Heart left ventricle (tissue), 16 donors: ENCODE data around the gene UBE4B. TPM values are rescaled to one million over a fixed set of nuclear protein-coding genes. Genes with fewer than 3 reads are reported as not detected.

ENCODE experiments used
- ATAC-seq, 4 donors: fragments of 200-7000 bp; cut with Tn5 transposase; one replicate each; pipeline ENCODE4 v1.9.1; 2020 to 2022; ENCODE audit warnings: moderate library complexity in 4 of 4, mild to moderate bottlenecking in 3 of 4, moderate number of reproducible peaks in 1 of 4
- DNase-seq, 5 donors: peaks; one replicate each; pipeline ENCODE4 v3.0.0-alpha.2; 2020
- H3K27ac ChIP-seq, 12 donors: fragments of 200-600 bp; sonication (generic) in 4 of 12; one replicate each; pipeline versions ENCODE4 v1.5.0 to v1.8.0; 2016 to 2022; ENCODE audit warnings: mild to moderate bottlenecking in 2 of 12
- H3K27me3 ChIP-seq, 9 donors: fragments of 200-600 bp; sonication (generic) in 2 of 9; one replicate each; pipeline versions ENCODE4 v1.5.1 to v1.8.0; 2016 to 2022; ENCODE audit warnings: mild to moderate bottlenecking in 3 of 9
- H3K36me3 ChIP-seq, 9 donors: fragments of 200-600 bp; sonication (generic) in 2 of 9; one replicate each; pipeline versions ENCODE4 v1.5.0 to v1.8.0; 2018 to 2022; ENCODE audit warnings: mild to moderate bottlenecking in 2 of 9
- H3K4me1 ChIP-seq, 12 donors: fragments of 200-600 bp; sonication (generic) in 4 of 12; one replicate each; pipeline versions ENCODE4 v1.5.0 to v1.8.0; 2016 to 2022; ENCODE audit warnings: mild to moderate bottlenecking in 3 of 12
- H3K4me3 ChIP-seq, 12 donors: fragments of 200-600 bp; sonication (generic) in 4 of 12; one replicate each; pipeline versions ENCODE4 v1.5.0 to v1.8.0; 2017 to 2022; ENCODE audit warnings: mild to moderate bottlenecking in 9 of 12, moderate library complexity in 4 of 12
- H3K9me3 ChIP-seq, 12 donors: fragments of 200-600 bp; sonication (generic) in 4 of 12; one replicate each; pipeline versions ENCODE4 v1.5.0 to v1.8.0; 2016 to 2022; ENCODE audit warnings: mild to moderate bottlenecking in 1 of 12
- POLR2A ChIP-seq, 2 donors: fragments of 450-650 bp; IDR thresholded peaks; one replicate each; pipeline ENCODE4 v1.6.1; 2017; ENCODE audit warnings: antibody characterized with exemption in 2 of 2, mild to moderate bottlenecking in 2 of 2, moderate library complexity in 2 of 2
- WGBS, 4 donors: extraction: QIAGEN DNeasy Blood & Tissue Kit in 2 of 4; methylation state at CpG; one replicate each; pipeline versions ENCODE4 v1.1.5 to v1.1.7; 2013 to 2018; 5-methylcytosine and 5-hydroxymethylcytosine counted together
- intact Hi-C, 10 donors: fragments of 100-400 bp; cut with DNase I; formaldehyde crosslinking; loops; one replicate each; pipeline versions ENCODE4 v1.11.1 to v1.14.2; 2022
- polyA plus RNA-seq, 2 donors: library from polyadenylated mRNA; stranded (reverse); fragments of 200-250 nt; gene quantifications; one replicate each; pipeline ENCODE4 v1.2.3, GENCODE V29; 2013
- total RNA-seq, 9 donors: library from RNA; depleted of rRNA in 2 of 9; stranded (reverse); fragments of >200 nt in 2 of 9; fragmentation: NEBNext Ultra II Directional in 3 of 9; extraction: Animal tissue kit (Norgen Biotek cat#: 25700) in 3 of 9; gene quantifications; one replicate each; pipeline versions ENCODE4 v1.1.0 to v1.2.4, GENCODE V29; 2016 to 2023
- TF ChIP-seq, protein P1 (sequence below), 12 donors: fragments of 200-600 bp; sonication (generic) in 4 of 12; IDR thresholded peaks; one replicate each; pipeline versions ENCODE4 v1.5.0 to v1.8.0; 2018 to 2022; ENCODE audit warnings: antibody characterized with exemption in 12 of 12, mild to moderate bottlenecking in 5 of 12
- donor health status: ischemic (EF 13 %, LVEDD 7.1; RV severe dilation, severe dysfunction).
- donor health status: healthy with polysubstance abuse.
- donor health status: DM: no; HTN: yes; CAD: no.
- donor health status: DM: no; HTN: no; CAD: no.
- donor health status: ischemic (EF 25% LVEDD 6.9; RV normal size, moderate dysfunction).
- donor health status: ischemic (EF 25% LVEDD 5.7; RV mildly dilated, moderate dysfunction).
- donor health status: healthy.
- donor health status: DM: yes; HTN: yes; CAD: no.
- donor health status: ischemic (EF 35%, LVEDD 5.7; RV mildly dilated, moderate dysfunction).
- donor health status: nonischemic (EF 11% LVEDD 7.7; RV severe dilation, severe dysfunction).
- donor health status: DM: yes; HTN: yes; CAD: no.
- donor health status: PGD.
- donor health status: ischemic (EF 29% LVEDD 5.4; RV normal size, mild dysfunction).
- donor health status: nonischemic (EF 23%, LVEDD 6.1; RV moderate dilation, normal function).

Gene UBE4B
- total and polyA plus RNA-seq, 11 donors = 18.5 to 132 (median 67.3) TPM

DNA sequence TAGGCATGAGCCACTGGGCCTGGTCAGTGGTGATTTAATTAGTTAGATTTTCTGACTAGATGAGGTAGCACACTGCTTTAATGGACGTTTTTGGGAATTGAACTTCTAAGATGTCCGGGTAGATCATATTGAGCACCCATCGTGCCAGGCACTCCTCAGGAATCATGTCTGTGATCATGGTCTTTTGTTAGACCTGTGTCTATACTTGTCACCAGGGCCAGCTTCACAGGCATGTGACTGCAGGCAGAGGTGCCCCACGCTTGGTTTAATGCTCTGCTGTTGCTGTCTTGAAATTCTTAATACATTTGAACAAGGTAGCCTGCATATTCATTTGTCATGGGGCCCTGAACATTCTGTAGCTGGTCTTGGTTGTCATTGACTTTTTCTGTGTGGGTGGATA, 19.6 kb downstream of the UBE4B start:
- no peak overlapping the region for H3K4me3 ChIP-seq
- H3K27ac ChIP-seq = peak overlapping the region in 6 of 12 donors; percentile 9 to 56 (median 36)
- DNase-seq = peak in 1 of 5 donors; percentile 29
- H3K4me1 ChIP-seq = peaks cover 0 to 43% (median 21%) of the 10 kb centered on the region in 12 donors
- no peaks in the 10 kb centered on the region for H3K9me3 ChIP-seq
- TF ChIP-seq, protein P1, sequence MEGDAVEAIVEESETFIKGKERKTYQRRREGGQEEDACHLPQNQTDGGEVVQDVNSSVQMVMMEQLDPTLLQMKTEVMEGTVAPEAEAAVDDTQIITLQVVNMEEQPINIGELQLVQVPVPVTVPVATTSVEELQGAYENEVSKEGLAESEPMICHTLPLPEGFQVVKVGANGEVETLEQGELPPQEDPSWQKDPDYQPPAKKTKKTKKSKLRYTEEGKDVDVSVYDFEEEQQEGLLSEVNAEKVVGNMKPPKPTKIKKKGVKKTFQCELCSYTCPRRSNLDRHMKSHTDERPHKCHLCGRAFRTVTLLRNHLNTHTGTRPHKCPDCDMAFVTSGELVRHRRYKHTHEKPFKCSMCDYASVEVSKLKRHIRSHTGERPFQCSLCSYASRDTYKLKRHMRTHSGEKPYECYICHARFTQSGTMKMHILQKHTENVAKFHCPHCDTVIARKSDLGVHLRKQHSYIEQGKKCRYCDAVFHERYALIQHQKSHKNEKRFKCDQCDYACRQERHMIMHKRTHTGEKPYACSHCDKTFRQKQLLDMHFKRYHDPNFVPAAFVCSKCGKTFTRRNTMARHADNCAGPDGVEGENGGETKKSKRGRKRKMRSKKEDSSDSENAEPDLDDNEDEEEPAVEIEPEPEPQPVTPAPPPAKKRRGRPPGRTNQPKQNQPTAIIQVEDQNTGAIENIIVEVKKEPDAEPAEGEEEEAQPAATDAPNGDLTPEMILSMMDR (IDR thresholded peaks at IDR 0.05) = no peak
- TF ChIP-seq POLR2A (IDR thresholded peaks at IDR 0.05) = no peak
- no peaks in the 10 kb centered on the region for H3K27me3 ChIP-seq
- 50 to 66% (median 60%) methylated on average over 4 of the region's 4 CpGs for WGBS, 4 donors
- H3K36me3 ChIP-seq = peaks cover 0 to 36% (median 4%) of the 10 kb centered on the region in 9 donors
- peak; percentile 53 to 76 (median 66) for ATAC-seq
- intact Hi-C loops = loop anchor here in 1 of 10 donors (10.0 kb wide), 1 partner anchor 52 kb away; no protein-coding TSS in a partner anchor

DNA sequence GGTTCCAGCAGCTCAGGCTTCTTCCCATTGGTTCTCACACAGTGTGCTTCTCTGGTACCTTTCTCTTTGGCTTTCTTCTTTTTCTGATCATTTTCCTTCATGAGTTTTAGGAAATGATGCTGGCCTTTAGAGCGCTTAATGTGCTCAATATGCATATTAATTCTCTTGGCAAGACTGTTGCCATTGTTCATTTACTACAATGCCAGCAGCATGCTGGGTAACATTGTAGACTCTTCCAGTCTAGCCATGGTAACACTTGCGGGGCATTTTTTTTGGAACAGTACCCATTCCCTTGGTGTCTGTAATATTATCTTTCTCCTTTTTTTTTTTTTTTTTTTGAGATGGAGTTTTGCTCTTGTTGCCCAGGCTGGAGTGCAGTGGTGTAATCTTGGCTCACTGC, 21.7 kb downstream of the UBE4B start:
- Histone ChIP-seq H3K27me3 (no peaks in the 10 kb centered on the region), H3K27ac (no peak overlapping the region), H3K9me3 (no peaks in the 10 kb centered on the region), H3K4me3 (no peak overlapping the region), H3K4me1 (peaks cover 2 to 56% (median 36%) of the 10 kb centered on the region in 12 donors), H3K36me3 (peaks cover 0 to 30% (median 4%) of the 10 kb centered on the region in 9 donors)
- DNase-seq (no peak), ATAC-seq (no peak)
- intact Hi-C loops = loop anchor here in 1 of 10 donors (10.0 kb wide), 1 partner anchor 50 kb away; no protein-coding TSS in a partner anchor
- TF ChIP-seq, protein P1 (IDR thresholded peaks at IDR 0.05) = no peak
- TF ChIP-seq POLR2A (IDR thresholded peaks at IDR 0.05) = no peak
- WGBS, 4 donors = 68 to 77% (median 73%) methylated on average over 2 of the region's 2 CpGs

DNA sequence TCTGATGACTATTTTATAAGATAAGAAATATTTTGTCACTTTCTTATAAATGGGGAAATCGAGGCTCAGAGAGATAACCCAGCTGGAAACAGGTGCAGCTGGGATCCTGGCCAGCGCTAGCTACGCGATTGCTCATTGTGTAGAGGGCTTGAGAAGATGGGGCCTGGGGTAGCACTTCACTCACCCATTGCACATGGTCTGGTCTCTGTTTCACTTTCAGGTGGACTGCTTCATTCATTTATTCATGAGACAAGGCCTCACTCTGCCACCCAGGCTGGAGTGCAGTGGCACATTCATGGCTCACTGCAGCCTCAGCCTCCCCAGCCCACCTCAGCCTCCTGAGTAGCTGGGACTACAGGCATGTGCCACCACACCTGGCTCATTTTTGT, 23.8 kb downstream of the UBE4B start:
- Histone ChIP-seq H3K27ac (peak overlapping the region in 2 of 12 donors; percentile 13 to 61), H3K27me3 (no peaks in the 10 kb centered on the region), H3K4me3 (no peak overlapping the region), H3K9me3 (no peaks in the 10 kb centered on the region), H3K36me3 (peaks cover 0 to 10% (median 0%) of the 10 kb centered on the region in 9 donors), H3K4me1 (peaks cover 2 to 65% (median 40%) of the 10 kb centered on the region in 12 donors)
- ATAC-seq = no peak
- TF ChIP-seq, protein P1 (IDR thresholded peaks at IDR 0.05) = no peak
- TF ChIP-seq POLR2A (IDR thresholded peaks at IDR 0.05) = no peak
- 76 to 82% (median 79%) methylated on average over 4 of the region's 4 CpGs for WGBS, 4 donors
- DNase-seq = no peak
- intact Hi-C loops = loop anchor here in 1 of 10 donors (10.0 kb wide), 1 partner anchor 48 kb away; no protein-coding TSS in a partner anchor

DNA sequence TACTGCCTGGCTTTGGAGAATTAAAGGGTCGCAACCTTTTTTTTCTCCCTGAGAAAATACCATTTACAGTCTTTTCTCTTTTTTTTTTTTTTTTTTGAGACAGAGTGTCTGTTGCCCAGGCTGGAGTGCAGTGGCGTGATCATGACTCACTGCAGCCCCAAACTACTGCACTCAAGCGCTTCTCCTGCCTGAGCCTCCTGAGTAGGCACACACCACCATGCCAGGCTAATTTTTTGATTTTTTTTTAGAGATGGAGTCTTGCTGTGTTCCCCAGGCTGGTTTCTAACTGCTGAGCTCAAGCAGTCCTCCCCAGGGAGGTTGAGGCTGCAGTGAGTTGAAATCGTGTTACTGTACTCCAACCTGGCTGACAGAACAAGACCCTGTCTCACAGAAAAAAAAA, 24.6 kb downstream of the UBE4B start:
- intact Hi-C loops = loop anchor here in 1 of 10 donors (10.0 kb wide), 1 partner anchor 47 kb away; no protein-coding TSS in a partner anchor
- DNase-seq = no peak
- Histone ChIP-seq H3K4me1 (peaks cover 2 to 57% (median 33%) of the 10 kb centered on the region in 12 donors), H3K4me3 (no peak overlapping the region), H3K36me3 (peaks cover 0 to 4% (median 0%) of the 10 kb centered on the region in 9 donors), H3K27me3 (no peaks in the 10 kb centered on the region), H3K9me3 (no peaks in the 10 kb centered on the region), H3K27ac (peak overlapping the region in 9 of 12 donors; percentile 4 to 62 (median 20))
- ATAC-seq = peak in 3 of 4 donors; percentile 35 to 71 (median 59)
- 68 to 74% (median 70%) methylated on average over 4 of the region's 4 CpGs for WGBS, 4 donors
- TF ChIP-seq, protein P1 (IDR thresholded peaks at IDR 0.05) = no peak
- no peak for TF ChIP-seq POLR2A (IDR thresholded peaks at IDR 0.05)
